Urothelium cell line (cell line): ENCODE measurements around the gene KHDRBS2.

Source experiments
- DNase-seq: peaks from one replicate; pipeline ENCODE4 v3.0.0; 2011; ENCODE audit warnings: low spot score, mixed read lengths
- FAIRE-seq: peaks from 2 replicates; lab custom pipeline; 2011; peaks lifted over from hg19 to GRCh38; lab: Jason Lieb, UNC

Gene KHDRBS2

GRCh38 chr6:62285612-62286469 is at the start of gene KHDRBS2:
Gene KHDRBS2 (minus strand): TSS chr6:62286225.
- FAIRE-seq (peak; percentile 86), DNase-seq (peak; percentile 97)

GRCh38 chr6:62328607-62329006 is 42.6 kb upstream of the KHDRBS2 start:
- no peak for DNase-seq
- FAIRE-seq = no peak

GRCh38 chr6:62324834-62325233 is 38.8 kb upstream of the KHDRBS2 start:
- no peak for FAIRE-seq

GRCh38 chr6:62323818-62324431 is 37.9 kb upstream of the KHDRBS2 start:
- no peak for FAIRE-seq
- no peak for DNase-seq

More at GRCh38 chr6:62324834-62325233, 38.8 kb upstream of the KHDRBS2 start:
- DNase-seq = no peak

- DNase-seq (no peak), FAIRE-seq (no peak)
Observed at GRCh38 chr6:62298745-62299392, 12.8 kb upstream of the KHDRBS2 start.

- no peak for FAIRE-seq
- DNase-seq = no peak
Observed at GRCh38 chr6:62296541-62296940, 10.5 kb upstream of the KHDRBS2 start.

GRCh38 chr6:62288974-62289373 is 2.9 kb upstream of the KHDRBS2 start:
- DNase-seq (no peak), FAIRE-seq (no peak)

- no peak for FAIRE-seq
- no peak for DNase-seq
Observed at GRCh38 chr6:62288562-62288961, 2.5 kb upstream of the KHDRBS2 start.

GRCh38 chr6:62286470-62286843 is 432 bp upstream of the KHDRBS2 start:
- DNase-seq = no peak
- no peak for FAIRE-seq

- FAIRE-seq = no peak
- no peak for DNase-seq
Observed at GRCh38 chr6:62284725-62285124, 1.3 kb downstream of the KHDRBS2 start.

GRCh38 chr6:62283796-62284411 is 2.1 kb downstream of the KHDRBS2 start:
- FAIRE-seq (no peak), DNase-seq (peak; percentile 3)

GRCh38 chr6:62283365-62283764 is 2.7 kb downstream of the KHDRBS2 start:
- FAIRE-seq (no peak), DNase-seq (no peak)

- no peak for FAIRE-seq
- DNase-seq = no peak
Observed at GRCh38 chr6:62280099-62280498, 5.9 kb downstream of the KHDRBS2 start.

GRCh38 chr6:62272114-62272513 is 13.9 kb downstream of the KHDRBS2 start:
- peak; percentile 46 for FAIRE-seq

GRCh38 chr6:62265906-62266525 is 20.0 kb downstream of the KHDRBS2 start:
- DNase-seq = no peak
- FAIRE-seq = no peak

More at GRCh38 chr6:62272114-62272513, 13.9 kb downstream of the KHDRBS2 start:
- no peak for DNase-seq

- no peak for FAIRE-seq
- no peak for DNase-seq
Observed at GRCh38 chr6:62262283-62262682, 23.7 kb downstream of the KHDRBS2 start.

- DNase-seq (no peak), FAIRE-seq (no peak)
Observed at GRCh38 chr6:62246087-62246486, 39.9 kb downstream of the KHDRBS2 start.

- DNase-seq (no peak), FAIRE-seq (no peak)
Observed at GRCh38 chr6:62236784-62237183, 49.2 kb downstream of the KHDRBS2 start.

GRCh38 chr6:62229231-62229630 is 56.8 kb downstream of the KHDRBS2 start:
- DNase-seq = no peak
- peak; percentile 30 for FAIRE-seq

- DNase-seq (no peak), FAIRE-seq (no peak)
Observed at GRCh38 chr6:62217866-62218265, 68.2 kb downstream of the KHDRBS2 start.

GRCh38 chr6:62202078-62202477 is 83.9 kb downstream of the KHDRBS2 start:
- FAIRE-seq = no peak
- DNase-seq = no peak
